ENCODE results near the gene SLC9C1.

GRCh38 chr3:112132975-112133448, 161.0 kb downstream of the SLC9C1 start, which contains the start of gene GCSAM:
- no peak for TF ChIP-seq CTCF (conservative IDR thresholded peaks at IDR 0.05; ENCODE audit: low read depth, low read length)
- TF ChIP-seq EZH2phosphoT487 (IDR thresholded peaks at IDR 0.05; ENCODE audit: borderline replicate concordance, low read length): no peak
